GM12892 (cell line): Measurements from ENCODE around the gene PCED1B.

Experiments used
- POLR2A ChIP-seq: IDR thresholded peaks from 2 replicates; pipeline ENCODE4 v1.6.1; 2011; ENCODE audit warnings: low read depth, low read length, control low read depth
- POLR2AphosphoS5 ChIP-seq: IDR thresholded peaks from 2 replicates; pipeline ENCODE4 v1.6.1; 2011; ENCODE audit warnings: low read depth, low read length, control low read depth
- TAF1 ChIP-seq: IDR thresholded peaks from 2 replicates; pipeline ENCODE4 v1.6.1; 2011; ENCODE audit warnings: low read depth, mild to moderate bottlenecking, control low read depth, low read length, borderline replicate concordance

DNA sequence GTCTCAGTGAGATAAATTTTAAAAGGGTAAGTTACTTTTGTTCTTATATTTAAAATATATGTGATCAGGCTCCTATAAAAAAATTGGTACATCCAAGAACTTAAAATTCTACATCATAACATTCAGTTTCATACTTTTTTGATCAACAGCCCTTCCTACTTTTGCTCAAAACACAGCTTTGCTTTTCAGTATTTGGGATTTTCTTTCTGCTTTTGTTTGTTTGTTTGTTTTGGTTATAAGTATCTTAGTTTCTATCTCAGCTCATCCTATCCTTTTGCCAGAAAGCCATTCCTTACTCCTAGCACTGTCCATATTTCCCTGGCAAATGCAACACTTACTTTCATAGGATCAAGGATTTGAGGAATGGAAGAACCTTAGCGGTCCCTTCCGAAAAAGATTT is 4.7 kb upstream of the PCED1B start:
- no peak for TF ChIP-seq POLR2A
- no peak for TF ChIP-seq POLR2AphosphoS5
- no peak for TF ChIP-seq TAF1
